Measurements from ENCODE around the gene MORC4. TPM values are rescaled to one million over a fixed set of nuclear protein-coding genes. Genes with fewer than 3 reads are reported as not detected.

MORC4 gene
- total RNA-seq, 2 donors from 2014 or later, result 6.9 to 15.6 TPM

GRCh38 chrX:106952538-106952937 is 47.5 kb downstream of the MORC4 start:
- no peak overlapping the region for H3K27ac ChIP-seq
- H3K36me3 ChIP-seq (replicated peaks in 1 of 2; ENCODE audit: insufficient read depth in 1 of 2, low read depth in 2 of 2), result no peaks in the 10 kb centered on the region
- H3K27me3 ChIP-seq, result no peaks in the 10 kb centered on the region
- intact Hi-C loops (cut with DNase I), result loop anchor here (5.0 kb wide), 1 partner anchor 55 kb away; no protein-coding TSS in a partner anchor
- DNase-seq (no peak), ATAC-seq (no peak)
- peaks cover 4% of the 10 kb centered on the region for H3K4me1 ChIP-seq
- no peak for TF ChIP-seq CTCF (IDR thresholded peaks at IDR 0.05)
- no peak for TF ChIP-seq POLR2A (IDR thresholded peaks at IDR 0.05)
- H3K4me3 ChIP-seq, result no peak overlapping the region
- H3K9me3 ChIP-seq, result no peaks in the 10 kb centered on the region
- WGBS, 2 donors, result 31 to 43% methylated on average over 2 of the region's 2 CpGs

DNA sequence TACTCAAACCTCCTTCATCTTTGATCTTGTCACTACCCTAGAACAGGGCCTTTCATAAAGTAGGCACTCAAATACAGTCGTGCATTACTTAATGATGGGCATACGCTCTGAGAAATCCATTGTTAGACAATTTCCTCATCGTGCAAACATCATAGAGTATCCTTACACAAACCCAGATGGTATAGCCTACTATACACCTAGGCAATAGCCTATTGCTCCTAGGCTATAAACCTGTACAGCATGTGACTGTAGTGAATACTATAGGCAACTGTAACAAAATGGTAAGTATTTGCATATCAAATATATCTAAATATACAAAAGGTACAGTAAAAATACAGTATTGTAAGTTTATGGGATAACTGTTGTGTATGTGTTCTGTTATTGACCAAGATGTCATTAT is 47.9 kb downstream of the MORC4 start:
- Histone ChIP-seq H3K36me3 (replicated peaks in 1 of 2; ENCODE audit: insufficient read depth in 1 of 2, low read depth in 2 of 2) (no peaks in the 10 kb centered on the region), H3K27ac (no peak overlapping the region), H3K27me3 (no peaks in the 10 kb centered on the region), H3K4me1 (peaks cover 4% of the 10 kb centered on the region), H3K4me3 (no peak overlapping the region), H3K9me3 (no peaks in the 10 kb centered on the region)
- DNase-seq, result no peak
- no peak for ATAC-seq
- TF ChIP-seq POLR2A (IDR thresholded peaks at IDR 0.05), result no peak
- TF ChIP-seq CTCF (IDR thresholded peaks at IDR 0.05), result no peak
- intact Hi-C loops (cut with DNase I), result loop anchor here (5.0 kb wide), 1 partner anchor 55 kb away; no protein-coding TSS in a partner anchor
- WGBS, 2 donors, result 89 to 92% methylated on average over 2 to 3 of the region's 3 CpGs

- Histone ChIP-seq H3K36me3 (replicated peaks in 1 of 2; ENCODE audit: insufficient read depth in 1 of 2, low read depth in 2 of 2) (no peaks in the 10 kb centered on the region), H3K27ac (no peak overlapping the region), H3K9me3 (no peaks in the 10 kb centered on the region), H3K27me3 (no peaks in the 10 kb centered on the region), H3K4me1 (peaks cover 4% of the 10 kb centered on the region), H3K4me3 (no peak overlapping the region)
- 86 to 92% methylated on average over 2 to 6 of the region's 6 CpGs for WGBS, 2 donors
- intact Hi-C loops (cut with DNase I), result loop anchor here (5.0 kb wide), 1 partner anchor 54 kb away; no protein-coding TSS in a partner anchor
- no peak for DNase-seq
- ATAC-seq, result no peak
- TF ChIP-seq POLR2A (IDR thresholded peaks at IDR 0.05) (no peak), CTCF (IDR thresholded peaks at IDR 0.05) (no peak)
Observed at GRCh38 chrX:106951230-106951629, 48.8 kb downstream of the MORC4 start.

DNA sequence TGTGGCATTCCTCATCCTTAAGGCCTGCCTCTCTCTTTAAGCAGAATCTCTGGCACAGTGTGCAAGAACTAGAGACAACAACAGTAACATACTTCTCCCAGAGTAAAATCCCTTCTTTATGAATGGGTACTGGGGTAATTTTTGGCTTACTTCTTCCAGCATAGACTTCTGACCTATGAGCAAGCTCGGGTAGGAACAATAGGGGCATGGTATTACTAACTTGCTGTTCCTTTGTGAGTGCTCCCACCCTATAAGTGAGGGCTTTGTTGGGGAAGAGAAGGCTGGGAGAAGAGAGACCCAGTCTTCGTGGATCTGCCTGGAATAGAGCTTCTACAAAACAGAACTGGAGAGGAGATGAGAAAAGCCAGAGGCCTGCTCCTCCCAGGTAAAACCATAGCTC is 49.6 kb downstream of the MORC4 start:
- no peaks in the 10 kb centered on the region for H3K27me3 ChIP-seq
- H3K27ac ChIP-seq, result no peak overlapping the region
- 92 to 94% methylated on average over 2 of the region's 2 CpGs for WGBS, 2 donors
- DNase-seq (no peak), ATAC-seq (no peak)
- TF ChIP-seq CTCF (IDR thresholded peaks at IDR 0.05) (no peak), POLR2A (IDR thresholded peaks at IDR 0.05) (no peak)
- no peaks in the 10 kb centered on the region for H3K36me3 ChIP-seq (replicated peaks in 1 of 2; ENCODE audit: insufficient read depth in 1 of 2, low read depth in 2 of 2)
- H3K4me1 ChIP-seq, result peaks cover 4% of the 10 kb centered on the region
- H3K9me3 ChIP-seq, result no peaks in the 10 kb centered on the region
- intact Hi-C loops (cut with DNase I), result loop anchor here (5.0 kb wide), 1 partner anchor 53 kb away; no protein-coding TSS in a partner anchor
- no peak overlapping the region for H3K4me3 ChIP-seq

- H3K9me3 ChIP-seq, result no peaks in the 10 kb centered on the region
- DNase-seq (no peak), ATAC-seq (no peak)
- H3K36me3 ChIP-seq (replicated peaks in 1 of 2; ENCODE audit: insufficient read depth in 1 of 2, low read depth in 2 of 2), result no peaks in the 10 kb centered on the region
- 63 to 82% methylated on average over 1 of the region's 1 CpG for WGBS, 2 donors
- no peaks in the 10 kb centered on the region for H3K27me3 ChIP-seq
- no peak overlapping the region for H3K4me3 ChIP-seq
- H3K27ac ChIP-seq, result no peak overlapping the region
- H3K4me1 ChIP-seq, result peaks cover 4% of the 10 kb centered on the region
- TF ChIP-seq CTCF (IDR thresholded peaks at IDR 0.05) (no peak), POLR2A (IDR thresholded peaks at IDR 0.05) (no peak)
- intact Hi-C loops (cut with DNase I), result no loop called here
Observed at GRCh38 chrX:106949366-106949765, 50.6 kb downstream of the MORC4 start.

Data from body of pancreas (tissue), 4 donors.